HepG2 (cell line): ENCODE results near the gene CRYAB. TPM values are rescaled to one million over a fixed set of nuclear protein-coding genes. Genes with fewer than 3 reads are reported as not detected.

Experiments
- ATAC-seq: fragments of 200-7000 bp; cut with Tn5 transposase; 3 replicates; pipeline ENCODE4 v1.9.1; 2020; ENCODE audit warnings: mild to moderate bottlenecking, moderate library complexity
- BruUV-seq: library from RNA; stranded (reverse); fragments of 400-500 nt; replicated peaks from 2 replicates; lab custom pipeline; 2021; lab: Mats Ljungman, UMichigan
- CTCF ChIA-PET: fragments of 300-600 bp; formaldehyde crosslinking; extraction: SDS; loops from one replicate; lab custom pipeline; 2021; ENCODE audit warnings: low total read pairs, inconsistent platforms, low intra/inter-chr PET ratio; lab: Yijun Ruan, JAX
- POLR2A ChIA-PET: fragments of 350-600 bp; sonication (Branson Sonifier 250); formaldehyde crosslinking; loops from one replicate; lab custom pipeline; 2020; ENCODE audit warnings: antibody characterized with exemption, inconsistent platforms; lab: Yijun Ruan, JAX
- DNase-seq: peaks from one replicate; pipeline ENCODE4 v3.0.0-alpha.2; 2015; ENCODE audit warnings: low spot score
- FAIRE-seq: peaks from 3 replicates; lab custom pipeline; 2011; peaks lifted over from hg19 to GRCh38; lab: Jason Lieb, UNC
- H2AFZ ChIP-seq: one replicate; pipeline ENCODE4 v1.6.1; 2011; ENCODE audit warnings: low read length, inconsistent platforms
- H3K27ac ChIP-seq: fragments of 300-600 bp; 3 replicates; pipeline ENCODE4 v1.8.0; 2011; ENCODE audit warnings: mixed run types, mild to moderate bottlenecking, mixed read lengths, low read length, inconsistent platforms; ENCODE audit not compliant: insufficient read depth; ENCODE audit errors: extremely low read length
- H3K27me3 ChIP-seq, 2 experiments: fragments of 200-600 bp in 1 of 2; 2 replicates in 1 of 2; 3 replicates in 1 of 2; pipeline versions ENCODE4 v1.6.0 to v1.8.0; 2011; ENCODE audit warnings: low read length in 2 of 2, mild to moderate bottlenecking in 2 of 2, moderate library complexity in 2 of 2, inconsistent platforms in 1 of 2; ENCODE audit not compliant: insufficient read depth in 2 of 2, control insufficient read depth in 1 of 2
- H3K36me3 ChIP-seq, 2 experiments: fragments of 200-600 bp in 1 of 2; replicated peaks in 1 of 2; 2 replicates in 1 of 2; 3 replicates in 1 of 2; pipeline versions ENCODE4 v1.5.1 to v1.8.0; 2011; ENCODE audit warnings: low read length in 2 of 2, inconsistent platforms in 1 of 2; ENCODE audit not compliant: insufficient read depth in 2 of 2, control insufficient read depth in 1 of 2
- H3K4me1 ChIP-seq: 2 replicates; pipeline ENCODE4 v1.5.1; 2012; ENCODE audit warnings: low read length, inconsistent platforms; ENCODE audit not compliant: insufficient read depth
- H3K4me2 ChIP-seq: 2 replicates; pipeline ENCODE4 v1.6.0; 2011; ENCODE audit warnings: low read depth, low read length, inconsistent platforms
- H3K4me3 ChIP-seq, 3 experiments: fragments of 200-600 bp in 1 of 3; sonication (generic), shearing (Covaris generic) in 1 of 3; replicated peaks in 1 of 3; 2 replicates each; pipeline ENCODE4 v1.5.1; 2011 to 2016; ENCODE audit warnings: low read length in 3 of 3, inconsistent platforms in 2 of 3, low read depth in 2 of 3, mild to moderate bottlenecking in 2 of 3, control low read depth in 1 of 3, mixed read lengths in 1 of 3; ENCODE audit not compliant: insufficient read depth in 1 of 3
- H3K79me2 ChIP-seq: one replicate; pipeline ENCODE4 v1.6.1; 2011; ENCODE audit warnings: low read length, inconsistent platforms; ENCODE audit not compliant: insufficient read depth
- H3K9ac ChIP-seq: 2 replicates; pipeline ENCODE4 v1.6.0; 2011; ENCODE audit warnings: mild to moderate bottlenecking, low read depth, low read length, inconsistent platforms; ENCODE audit not compliant: insufficient read depth
- H3K9me3 ChIP-seq: 2 replicates; pipeline ENCODE4 v1.5.1; 2012; ENCODE audit warnings: mild to moderate bottlenecking, low read length
- H4K20me1 ChIP-seq: 2 replicates; pipeline ENCODE4 v1.6.0; 2011; ENCODE audit warnings: inconsistent platforms, mild to moderate bottlenecking, low read length, moderate library complexity; ENCODE audit not compliant: insufficient read depth
- AGO2 ChIP-seq: fragments of 200-400 bp; formaldehyde crosslinking; optimal IDR thresholded peaks from 2 replicates; pipeline ENCODE3; 2017; ENCODE audit warnings: mild to moderate bottlenecking, low read depth, low read length, moderate library complexity
- HIC2 ChIP-seq: sonication (generic); formaldehyde crosslinking; IDR thresholded peaks from 2 replicates; pipeline ENCODE4 v1.9.0; 2022; ENCODE audit warnings: low read depth, missing genetic modification reagents
- HNF1A ChIP-seq, 2 experiments: sonication (generic) in 1 of 2; formaldehyde crosslinking in 1 of 2; IDR thresholded peaks; 2 replicates each; pipeline versions ENCODE4 v1.4.0 to v1.6.1; 2016 to 2020; ENCODE audit warnings: borderline replicate concordance in 1 of 2, low read depth in 1 of 2, mild to moderate bottlenecking in 1 of 2, missing genetic modification reagents in 1 of 2
- SNAPC5 ChIP-seq: sonication (generic); formaldehyde crosslinking; IDR thresholded peaks from 2 replicates; pipeline ENCODE4 v1.8.1; 2023; ENCODE audit warnings: mild to moderate bottlenecking, missing genetic modification reagents, borderline replicate concordance
- ZNF598 ChIP-seq: sonication (generic); formaldehyde crosslinking; IDR thresholded peaks from 2 replicates; pipeline ENCODE4 v1.5.1; 2020; ENCODE audit warnings: mild to moderate bottlenecking, missing genetic modification reagents, borderline replicate concordance
- ZSCAN20 ChIP-seq: sonication (generic); formaldehyde crosslinking; IDR thresholded peaks from 2 replicates; pipeline ENCODE4 v1.4.0; 2020; ENCODE audit warnings: missing genetic modification reagents, mild to moderate bottlenecking, borderline replicate concordance
- WGBS: methylation state at CpG from one replicate; pipeline ENCODE4 v1.1.6; 2017; ENCODE audit warnings: low lambda C conversion rate; 5-methylcytosine and 5-hydroxymethylcytosine counted together
- in situ Hi-C: cut with HindIII; loops from 2 replicates; pipeline ENCODE4 v1.10.0; 2017; ENCODE audit warnings: low pct_unique_long_range_greater_than_20kb; ENCODE audit not compliant: extremely low pct_ligation_motif_present
- intact Hi-C: fragments of 100-400 bp; cut with micrococcal nuclease; formaldehyde crosslinking; loops from one replicate; pipeline ENCODE4 v1.10.0; 2022; ENCODE audit not compliant: unreplicated experiment
- polyA plus RNA-seq, 8 experiments: library from polyadenylated mRNA; depleted of rRNA in 3 of 8; stranded (reverse) in 7 of 8; unstranded in 1 of 8; fragments of >200 nt; fragmentation: Illumina TruSeq in 4 of 8; extraction: Trizol in 4 of 8; gene quantifications; 2 replicates each; pipeline versions ENCODE4 v1.2.1 to v1.2.3, GENCODE V29; 2011 to 2016; ENCODE audit warnings: low read depth in 4 of 8, missing spikeins in 1 of 8, mixed read lengths in 1 of 8; ENCODE audit not compliant: insufficient read depth in 1 of 8
- total RNA-seq, 5 experiments: library from RNA; depleted of rRNA; stranded (reverse); fragments of >200 nt; fragmentation: Illumina TruSeq; extraction: Trizol; gene quantifications; 2 replicates each; pipeline ENCODE4 v1.2.3, GENCODE V29; 2016; ENCODE audit warnings: low read depth in 1 of 5

CRYAB gene
- total and polyA plus RNA-seq, 2 of the 13 experiments (the other 11 are each of a cell fraction or from before 2014, with no cell fraction given): 0.55 to 1.1 TPM

- TF ChIP-seq HIC2: no peak
- no peak for TF ChIP-seq ZSCAN20 (CRISPR knock-in tag)
- no peak for TF ChIP-seq ZNF598 (CRISPR knock-in tag)
- no peak for TF ChIP-seq SNAPC5
These were observed 49.3 kb upstream of the CRYAB start (continued) for GRCh38 chr11:111960916-111961315.

GRCh38 chr11:111957663-111958444 is 46.3 kb upstream of the CRYAB start:
- DNase-seq (no peak), ATAC-seq (no peak)
- intact Hi-C loops: no loop called here

More at GRCh38 chr11:111957663-111958444, 46.3 kb upstream of the CRYAB start:
- WGBS: 98% methylated on average over 6 of the region's 12 CpGs
- H3K9ac ChIP-seq: no peak overlapping the region
- 0 out of 2 replicates have a peak, but pooled peaks cover 10% of the 10 kb centered on the region for H3K4me1 ChIP-seq
- no peaks in the 10 kb centered on the region for H4K20me1 ChIP-seq
- in situ Hi-C loops: no loop called here
- BruUV-seq: no TSS peak
- H3K27ac ChIP-seq: no peak overlapping the region
- H3K79me2 ChIP-seq: no peaks in the 10 kb centered on the region
- ChIA-PET POLR2A (no interaction called here), CTCF (no interaction called here)
- FAIRE-seq: no peak
- peaks cover 2 to 6% of the 10 kb centered on the region in 2 experiments; a peak in 1 of 5 replicates for H3K36me3 ChIP-seq
- TF ChIP-seq HNF1A (IDR thresholded peaks at IDR 0.05; ENCODE audit: low read depth) (no peak), HNF1A (CRISPR knock-in tag; IDR thresholded peaks at IDR 0.05; ENCODE audit: borderline replicate concordance) (no peak), AGO2 (peak; percentile 64)
- H3K4me3 ChIP-seq: no peak overlapping the region
- no peaks in the 10 kb centered on the region for H3K27me3 ChIP-seq
- H2AFZ ChIP-seq: no peak overlapping the region
- no peak overlapping the region for H3K4me2 ChIP-seq
- no peaks in the 10 kb centered on the region for H3K9me3 ChIP-seq
